HEK293 (cell line): Measurements from ENCODE around the gene NHERF2.

Experiments
- MEIS1 ChIP-seq: sonication (generic); formaldehyde crosslinking; IDR thresholded peaks from 2 replicates; pipeline ENCODE4 v1.8.1; 2022; ENCODE audit warnings: missing genetic modification reagents, mild to moderate bottlenecking, borderline replicate concordance
- YY1 ChIP-seq: fragments of 450-650 bp; formaldehyde crosslinking; IDR thresholded peaks from 2 replicates; pipeline ENCODE4 v1.5.1; 2018; ENCODE audit warnings: missing biosample characterization, missing genetic modification characterization
- ZNF140 ChIP-seq: fragments of 450-650 bp; formaldehyde crosslinking; IDR thresholded peaks from 2 replicates; pipeline ENCODE4 v1.5.1; 2016; ENCODE audit warnings: missing biosample characterization, missing genetic modification characterization
- ZNF423 ChIP-seq: fragments of 450-650 bp; formaldehyde crosslinking; IDR thresholded peaks from 2 replicates; pipeline ENCODE4 v1.5.1; 2016; ENCODE audit warnings: missing biosample characterization, missing genetic modification characterization
- ZNF571 ChIP-seq: fragments of 450-650 bp; formaldehyde crosslinking; IDR thresholded peaks from 2 replicates; pipeline ENCODE4 v1.5.0; 2017; ENCODE audit warnings: missing biosample characterization, missing genetic modification characterization
- ZNF707 ChIP-seq: fragments of 450-650 bp; formaldehyde crosslinking; IDR thresholded peaks from 2 replicates; pipeline ENCODE4 v1.5.1; 2016; ENCODE audit warnings: missing biosample characterization, missing genetic modification characterization
- ZNF785 ChIP-seq: fragments of 450-650 bp; formaldehyde crosslinking; IDR thresholded peaks from 2 replicates; pipeline ENCODE4 v1.5.1; 2016; ENCODE audit warnings: missing biosample characterization, missing genetic modification characterization
- TF ChIP-seq, protein P1 (sequence below): fragments of 450-650 bp; formaldehyde crosslinking; IDR thresholded peaks from 2 replicates; pipeline ENCODE4 v1.5.1; 2016; ENCODE audit warnings: missing biosample characterization, missing genetic modification characterization
- TF ChIP-seq, protein P2 (sequence below): fragments of 450-650 bp; formaldehyde crosslinking; IDR thresholded peaks from 2 replicates; pipeline ENCODE4 v1.5.1; 2016; ENCODE audit warnings: missing biosample characterization, missing genetic modification characterization
- TF ChIP-seq, protein P3 (sequence below): IDR thresholded peaks from 2 replicates; pipeline ENCODE4 v1.6.1; 2011; ENCODE audit warnings: mild to moderate bottlenecking, low read depth, low read length, borderline replicate concordance

DNA sequence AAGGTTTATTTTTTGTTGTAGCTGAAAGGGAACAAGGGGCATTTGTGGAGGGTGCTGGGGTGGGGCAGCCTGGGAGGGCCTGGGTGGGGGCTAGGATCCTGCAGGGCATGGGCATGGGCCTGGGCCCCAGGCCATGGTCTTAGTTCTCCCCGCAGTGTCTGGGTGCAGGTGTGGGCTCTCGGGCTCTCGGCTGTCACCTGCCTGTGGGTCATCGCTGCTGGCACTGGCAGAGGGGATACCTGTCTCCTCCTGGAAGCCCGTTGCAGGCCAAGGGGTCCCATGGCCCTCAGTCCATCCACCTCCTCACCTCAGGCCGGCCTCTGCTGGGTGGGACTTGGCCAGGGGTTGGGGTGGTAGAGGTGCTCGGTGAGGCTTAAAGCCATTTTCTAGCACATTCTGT, 51.4 kb downstream of the NHERF2 start:
- TF ChIP-seq ZNF140 (tag by site-specific recombination), result no peak
- TF ChIP-seq, protein P1, sequence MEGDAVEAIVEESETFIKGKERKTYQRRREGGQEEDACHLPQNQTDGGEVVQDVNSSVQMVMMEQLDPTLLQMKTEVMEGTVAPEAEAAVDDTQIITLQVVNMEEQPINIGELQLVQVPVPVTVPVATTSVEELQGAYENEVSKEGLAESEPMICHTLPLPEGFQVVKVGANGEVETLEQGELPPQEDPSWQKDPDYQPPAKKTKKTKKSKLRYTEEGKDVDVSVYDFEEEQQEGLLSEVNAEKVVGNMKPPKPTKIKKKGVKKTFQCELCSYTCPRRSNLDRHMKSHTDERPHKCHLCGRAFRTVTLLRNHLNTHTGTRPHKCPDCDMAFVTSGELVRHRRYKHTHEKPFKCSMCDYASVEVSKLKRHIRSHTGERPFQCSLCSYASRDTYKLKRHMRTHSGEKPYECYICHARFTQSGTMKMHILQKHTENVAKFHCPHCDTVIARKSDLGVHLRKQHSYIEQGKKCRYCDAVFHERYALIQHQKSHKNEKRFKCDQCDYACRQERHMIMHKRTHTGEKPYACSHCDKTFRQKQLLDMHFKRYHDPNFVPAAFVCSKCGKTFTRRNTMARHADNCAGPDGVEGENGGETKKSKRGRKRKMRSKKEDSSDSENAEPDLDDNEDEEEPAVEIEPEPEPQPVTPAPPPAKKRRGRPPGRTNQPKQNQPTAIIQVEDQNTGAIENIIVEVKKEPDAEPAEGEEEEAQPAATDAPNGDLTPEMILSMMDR (tag by site-specific recombination), result no peak
- TF ChIP-seq, protein P2, sequence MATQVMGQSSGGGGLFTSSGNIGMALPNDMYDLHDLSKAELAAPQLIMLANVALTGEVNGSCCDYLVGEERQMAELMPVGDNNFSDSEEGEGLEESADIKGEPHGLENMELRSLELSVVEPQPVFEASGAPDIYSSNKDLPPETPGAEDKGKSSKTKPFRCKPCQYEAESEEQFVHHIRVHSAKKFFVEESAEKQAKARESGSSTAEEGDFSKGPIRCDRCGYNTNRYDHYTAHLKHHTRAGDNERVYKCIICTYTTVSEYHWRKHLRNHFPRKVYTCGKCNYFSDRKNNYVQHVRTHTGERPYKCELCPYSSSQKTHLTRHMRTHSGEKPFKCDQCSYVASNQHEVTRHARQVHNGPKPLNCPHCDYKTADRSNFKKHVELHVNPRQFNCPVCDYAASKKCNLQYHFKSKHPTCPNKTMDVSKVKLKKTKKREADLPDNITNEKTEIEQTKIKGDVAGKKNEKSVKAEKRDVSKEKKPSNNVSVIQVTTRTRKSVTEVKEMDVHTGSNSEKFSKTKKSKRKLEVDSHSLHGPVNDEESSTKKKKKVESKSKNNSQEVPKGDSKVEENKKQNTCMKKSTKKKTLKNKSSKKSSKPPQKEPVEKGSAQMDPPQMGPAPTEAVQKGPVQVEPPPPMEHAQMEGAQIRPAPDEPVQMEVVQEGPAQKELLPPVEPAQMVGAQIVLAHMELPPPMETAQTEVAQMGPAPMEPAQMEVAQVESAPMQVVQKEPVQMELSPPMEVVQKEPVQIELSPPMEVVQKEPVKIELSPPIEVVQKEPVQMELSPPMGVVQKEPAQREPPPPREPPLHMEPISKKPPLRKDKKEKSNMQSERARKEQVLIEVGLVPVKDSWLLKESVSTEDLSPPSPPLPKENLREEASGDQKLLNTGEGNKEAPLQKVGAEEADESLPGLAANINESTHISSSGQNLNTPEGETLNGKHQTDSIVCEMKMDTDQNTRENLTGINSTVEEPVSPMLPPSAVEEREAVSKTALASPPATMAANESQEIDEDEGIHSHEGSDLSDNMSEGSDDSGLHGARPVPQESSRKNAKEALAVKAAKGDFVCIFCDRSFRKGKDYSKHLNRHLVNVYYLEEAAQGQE (tag by site-specific recombination), result no peak
- no peak for TF ChIP-seq ZNF785 (tag by site-specific recombination)
- no peak for TF ChIP-seq ZNF423 (tag by site-specific recombination)
- no peak for TF ChIP-seq ZNF571
- TF ChIP-seq ZNF707 (tag by site-specific recombination), result no peak
- no peak for TF ChIP-seq MEIS1 (CRISPR knock-in tag)
- TF ChIP-seq, protein P3, sequence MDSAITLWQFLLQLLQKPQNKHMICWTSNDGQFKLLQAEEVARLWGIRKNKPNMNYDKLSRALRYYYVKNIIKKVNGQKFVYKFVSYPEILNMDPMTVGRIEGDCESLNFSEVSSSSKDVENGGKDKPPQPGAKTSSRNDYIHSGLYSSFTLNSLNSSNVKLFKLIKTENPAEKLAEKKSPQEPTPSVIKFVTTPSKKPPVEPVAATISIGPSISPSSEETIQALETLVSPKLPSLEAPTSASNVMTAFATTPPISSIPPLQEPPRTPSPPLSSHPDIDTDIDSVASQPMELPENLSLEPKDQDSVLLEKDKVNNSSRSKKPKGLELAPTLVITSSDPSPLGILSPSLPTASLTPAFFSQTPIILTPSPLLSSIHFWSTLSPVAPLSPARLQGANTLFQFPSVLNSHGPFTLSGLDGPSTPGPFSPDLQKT, result no peak
- TF ChIP-seq YY1, result no peak
